Stimulated activated CD8-positive, alpha-beta memory T cell treated with anti-CD3 and anti-CD28 coated beads, Interleukin-7, amount 100 ng/mL, for 4 hours (primary cell): ENCODE data around the gene KCTD21.
"Not testable (repeated sequence)": the region's sequence is repeated elsewhere in the genome, so short reads cannot be mapped to it uniquely, and the experiment has no call there.

ENCODE experiments used
- DNase-seq, 2 donors: peaks; one replicate each; pipeline ENCODE4 v3.0.0-alpha.2; 2020; ENCODE audit warnings: low read depth in 2 of 2

The KCTD21 gene, protein sequence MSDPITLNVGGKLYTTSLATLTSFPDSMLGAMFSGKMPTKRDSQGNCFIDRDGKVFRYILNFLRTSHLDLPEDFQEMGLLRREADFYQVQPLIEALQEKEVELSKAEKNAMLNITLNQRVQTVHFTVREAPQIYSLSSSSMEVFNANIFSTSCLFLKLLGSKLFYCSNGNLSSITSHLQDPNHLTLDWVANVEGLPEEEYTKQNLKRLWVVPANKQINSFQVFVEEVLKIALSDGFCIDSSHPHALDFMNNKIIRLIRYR

DNA sequence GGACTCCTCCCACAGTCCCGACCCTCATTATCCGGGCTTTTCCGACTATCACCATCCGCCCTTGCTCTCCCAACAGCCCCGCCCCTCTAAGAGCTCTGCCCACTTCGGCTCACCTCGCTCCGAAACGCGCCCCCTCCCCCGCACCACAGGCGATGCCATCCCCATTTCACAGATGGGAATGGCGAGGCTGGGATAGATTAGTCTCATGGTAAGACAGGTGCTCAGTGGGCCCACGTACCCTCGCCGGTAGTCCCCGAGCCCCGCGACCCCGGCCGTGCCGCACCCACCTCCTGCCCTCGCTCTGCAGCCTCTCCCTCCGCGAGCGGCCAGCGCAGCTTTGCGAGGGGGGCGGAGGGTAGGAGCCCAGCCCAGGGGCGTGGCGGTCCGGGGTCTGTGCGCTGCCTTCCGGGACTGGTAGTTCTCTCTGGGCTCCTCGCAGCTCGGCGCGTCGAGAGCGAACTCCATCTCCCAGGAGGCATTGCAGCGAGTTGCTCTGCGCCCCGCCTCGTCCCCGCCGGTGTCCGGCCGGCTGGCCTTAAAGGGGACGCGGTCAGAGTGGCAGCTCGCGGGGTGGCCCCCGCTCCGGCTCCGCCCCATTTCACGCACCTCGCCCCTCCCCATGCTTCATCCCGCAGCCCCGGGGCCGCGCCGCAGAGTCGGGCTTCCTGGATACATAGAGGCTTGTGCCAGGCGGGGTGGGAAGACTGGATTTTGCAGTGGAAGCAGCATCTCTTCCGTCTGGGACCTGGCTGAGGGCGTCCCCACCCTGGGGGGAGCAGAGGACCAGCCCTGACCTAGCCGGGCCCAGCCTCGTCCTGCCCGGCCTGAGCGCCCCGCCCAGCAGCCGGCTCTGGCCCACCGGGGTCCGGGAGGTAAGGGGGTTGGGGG lies at the start of gene KCTD21, which contains the start of gene USP35:
KCTD21 (minus strand) TSS at position 341 of the 888 bp plus-strand sequence. CDS start 14,072 bp downstream, outside the sequence.
USP35 (plus strand) TSS at position 634 of the 888 bp plus-strand sequence. CDS start 7,327 bp downstream, outside the sequence.
- DNase-seq = peak; percentile 81 to 91

GRCh38 chr11:78237293-78238046 lies 49.0 kb upstream of the KCTD21 start:
- DNase-seq = no peak

DNA sequence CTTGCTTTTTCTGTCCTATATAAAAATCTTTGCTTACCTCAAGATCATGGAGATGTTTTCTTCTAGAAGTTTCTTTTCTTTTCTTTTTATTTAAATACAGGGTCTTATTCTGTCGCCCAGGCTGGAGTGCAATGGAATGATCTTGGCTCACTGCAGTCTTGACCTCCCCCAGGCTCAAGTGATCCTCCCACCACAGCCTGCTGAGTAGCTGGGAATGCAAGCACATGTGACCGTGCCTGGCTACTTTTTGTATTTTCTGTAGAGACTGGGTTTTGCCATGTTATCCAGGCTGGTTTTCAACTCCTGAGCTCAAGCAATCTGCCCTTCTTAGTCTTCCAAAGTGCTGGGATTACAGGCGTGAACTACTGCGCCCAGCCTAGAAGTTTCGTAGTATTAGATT lies 45.6 kb upstream of the KCTD21 start:
- no peak for DNase-seq

DNA sequence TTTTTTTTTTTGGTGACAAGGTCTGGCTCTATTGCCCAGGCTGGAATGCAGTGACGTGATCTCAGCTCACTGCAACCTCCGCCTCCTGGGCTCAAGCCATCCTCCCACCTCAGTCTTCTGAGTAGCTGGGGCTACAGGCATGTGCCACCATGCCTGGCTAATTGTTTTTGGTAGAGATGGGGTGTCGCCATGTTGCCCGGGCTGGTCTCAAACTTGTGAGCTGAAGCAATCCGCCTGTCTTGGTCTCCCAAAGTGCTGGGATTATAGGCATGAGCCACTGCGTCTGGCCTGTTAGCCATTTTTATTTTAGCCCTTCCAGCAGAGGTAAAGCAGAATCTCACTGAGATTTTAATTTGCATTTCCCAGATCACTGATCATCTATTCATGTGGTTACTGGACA lies 44.6 kb upstream of the KCTD21 start:
- not testable (repeated sequence) for DNase-seq

- no peak for DNase-seq
Observed at GRCh38 chr11:78231962-78232501, 43.6 kb upstream of the KCTD21 start.

- DNase-seq = no peak
Observed at GRCh38 chr11:78230161-78230877, 41.9 kb upstream of the KCTD21 start.

- no peak for DNase-seq
Observed at GRCh38 chr11:78229106-78229505, 40.7 kb upstream of the KCTD21 start.

- no peak for DNase-seq
Observed at GRCh38 chr11:78228467-78228866, 40.0 kb upstream of the KCTD21 start.

DNA sequence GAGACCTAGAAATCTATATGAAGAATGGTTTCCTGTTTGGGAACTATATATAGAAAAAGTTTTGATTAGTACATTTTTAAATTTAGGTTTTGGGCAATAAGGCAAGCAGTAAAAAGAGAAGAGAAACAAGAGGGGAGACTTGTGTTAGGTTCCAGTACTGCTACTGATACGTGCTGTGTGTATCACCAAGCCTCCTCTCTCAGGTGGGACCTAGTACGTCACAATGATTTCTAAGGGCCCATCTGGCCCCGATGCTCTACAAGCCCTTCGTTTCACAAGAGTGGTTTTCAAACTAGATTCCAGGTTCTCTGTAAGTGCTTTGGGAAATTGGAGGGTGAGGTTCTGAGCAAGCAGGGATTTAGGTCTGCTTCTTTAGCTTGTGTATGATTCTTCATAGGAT lies 39.5 kb upstream of the KCTD21 start:
- no peak for DNase-seq

DNA sequence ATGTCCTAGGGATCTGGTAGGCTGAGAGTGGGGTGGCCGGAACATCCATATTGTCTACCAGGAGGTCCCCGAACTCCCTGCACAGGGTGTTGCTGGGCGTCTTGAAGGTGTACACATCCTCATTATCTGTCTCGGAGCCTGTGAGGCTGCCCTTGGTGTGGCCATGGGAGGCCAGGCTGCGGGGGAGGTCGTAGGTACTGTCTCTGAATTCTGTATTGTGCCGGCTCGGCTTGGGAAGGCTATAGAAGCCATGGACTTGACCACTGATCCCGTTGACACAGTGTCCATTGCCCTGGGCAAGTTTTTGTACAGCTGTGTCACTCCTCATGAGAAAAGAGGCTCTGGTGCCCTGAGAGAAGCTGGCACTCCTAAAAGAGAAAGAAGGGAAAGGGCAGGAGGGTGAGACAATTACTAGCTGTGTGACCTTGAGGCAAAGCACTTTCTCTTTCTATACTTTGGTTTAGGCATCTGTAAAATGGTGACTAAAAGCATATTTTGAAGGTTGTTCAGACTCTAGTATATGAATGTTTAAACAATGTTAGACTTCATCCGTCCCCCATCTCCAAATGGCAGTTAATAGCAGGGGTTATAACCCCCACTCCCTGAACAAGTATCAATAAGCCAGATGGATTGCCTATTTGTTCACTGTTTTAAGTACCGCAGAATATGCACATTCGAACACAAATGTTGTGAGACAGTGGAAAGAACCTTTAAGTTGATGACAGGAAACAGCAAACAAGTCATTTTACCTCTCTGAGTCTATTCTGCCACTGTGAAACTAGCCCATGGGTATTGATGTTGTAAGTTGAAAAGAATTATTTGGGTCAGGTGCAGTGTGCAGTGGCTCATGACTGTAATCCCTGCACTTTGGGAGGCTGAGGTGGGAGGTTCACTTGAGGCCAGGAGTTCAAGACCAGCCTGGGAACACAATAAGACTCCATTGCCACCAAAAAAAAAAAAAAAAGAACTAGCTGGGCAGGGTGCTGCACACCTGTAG lies 38.6 kb upstream of the KCTD21 start:
- DNase-seq = no peak

DNA sequence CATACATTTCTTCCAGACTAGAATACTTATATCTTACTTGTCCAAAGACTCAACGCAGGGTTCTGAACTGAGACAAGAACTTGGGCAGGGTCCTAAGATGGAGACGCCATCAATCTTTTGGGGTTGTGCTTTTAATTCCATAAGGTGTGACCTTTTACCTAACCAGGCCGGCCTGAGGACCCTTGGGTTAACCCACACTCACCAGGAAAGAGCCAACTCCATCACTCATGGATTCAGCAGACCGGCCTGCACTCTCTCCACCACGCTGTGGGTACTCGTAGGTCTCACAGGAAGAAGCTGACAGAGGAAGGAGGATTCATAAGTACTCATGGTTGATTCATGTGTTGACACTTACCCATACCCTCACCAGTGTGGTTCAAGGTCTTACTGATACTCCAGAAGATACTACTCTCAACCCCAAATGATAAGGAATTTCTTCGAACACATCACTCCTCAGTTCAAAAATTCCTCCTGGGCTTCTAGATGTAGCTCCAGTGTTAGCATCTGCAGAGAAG lies 36.5 kb upstream of the KCTD21 start:
- no peak for DNase-seq

DNA sequence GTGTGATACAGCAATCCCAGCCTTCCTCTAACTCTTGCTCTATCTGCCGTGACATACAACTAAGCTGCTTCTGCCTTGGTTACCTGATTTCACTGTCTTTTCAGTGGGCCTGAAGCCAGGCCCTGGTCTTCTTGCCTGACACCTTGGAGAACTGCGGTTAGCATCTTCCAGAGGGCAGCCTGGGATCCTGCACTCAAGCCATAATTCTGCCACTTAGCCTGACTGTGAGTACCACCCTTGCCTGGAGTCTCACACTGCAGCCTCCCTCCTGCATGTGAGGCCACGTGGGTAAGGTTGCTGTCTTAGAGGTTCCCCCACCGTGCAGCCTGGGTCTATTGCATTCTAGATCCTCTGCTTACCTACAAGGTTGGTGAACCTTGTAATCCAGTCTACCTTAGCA lies 36.1 kb upstream of the KCTD21 start:
- no peak for DNase-seq

- no peak for DNase-seq
Observed at GRCh38 chr11:78223320-78223954, 35.0 kb upstream of the KCTD21 start.

DNA sequence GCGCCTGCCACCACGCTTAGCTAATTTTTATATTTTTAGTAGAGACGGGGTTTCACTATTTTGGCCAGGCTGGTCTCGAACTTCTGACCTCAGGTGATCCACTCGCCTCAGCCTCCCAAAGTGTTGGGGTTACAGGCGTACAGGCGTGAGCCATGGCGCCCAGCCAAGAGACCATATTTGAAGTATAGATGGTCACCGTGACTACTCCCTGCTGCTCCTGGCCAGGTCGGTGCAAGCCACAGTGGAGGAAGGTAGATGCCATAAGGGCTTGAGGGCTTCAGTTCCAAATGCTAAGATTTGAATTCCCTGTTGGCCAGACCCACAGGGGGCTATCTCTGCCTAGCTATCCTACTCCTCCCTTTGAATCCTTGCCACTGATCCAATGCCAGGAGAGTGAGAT lies 34.3 kb upstream of the KCTD21 start:
- not testable (repeated sequence) for DNase-seq

GRCh38 chr11:78221396-78222315 lies 33.2 kb upstream of the KCTD21 start:
- no peak for DNase-seq

- no peak for DNase-seq
Observed at GRCh38 chr11:78220218-78221157, 32.1 kb upstream of the KCTD21 start.
